ENCODE measurements around the gene HPS1. TPM values are rescaled to one million over a fixed set of nuclear protein-coding genes. Genes with fewer than 3 reads are reported as not detected.

HPS1 gene
- total RNA-seq, 4 donors from 2014 or later, result 51.4 to 74.4 (median 60.8) TPM

DNA sequence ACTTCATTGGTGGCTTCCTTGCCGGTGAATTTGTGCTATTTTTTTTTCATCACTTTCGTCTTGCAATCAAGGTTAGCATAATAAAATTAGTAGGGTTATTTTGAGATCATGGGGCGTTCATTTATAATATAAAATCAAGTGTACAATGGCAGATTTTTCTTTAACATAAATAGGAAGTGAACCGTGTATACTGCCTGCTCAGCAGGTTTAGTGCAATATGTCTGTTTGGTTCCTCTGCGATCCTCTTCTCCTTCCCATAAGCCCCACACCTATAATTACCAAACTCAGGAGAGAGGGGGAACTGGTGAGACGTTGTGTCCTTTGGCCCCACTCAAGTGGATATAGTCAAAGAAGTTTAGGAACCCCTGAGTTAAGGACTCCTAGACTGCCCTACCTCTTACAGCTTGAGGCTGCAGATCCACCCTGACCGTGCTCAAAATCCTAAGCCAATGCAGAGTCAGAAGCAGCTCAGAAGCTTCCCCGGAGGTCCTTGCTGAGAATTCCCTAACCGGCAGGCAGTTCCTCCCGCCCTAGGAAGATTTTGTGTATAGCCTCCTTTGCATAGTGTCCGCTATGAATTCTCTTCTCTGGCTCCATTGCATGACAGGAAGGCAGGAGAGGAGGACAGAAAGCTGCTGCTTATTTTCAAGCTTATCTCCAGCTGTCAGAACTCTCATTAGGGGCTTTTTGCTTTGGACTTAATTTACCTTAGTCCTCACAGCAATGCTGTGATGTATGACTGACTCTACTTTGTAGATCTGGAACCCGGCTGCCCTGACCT lies 73.3 kb downstream of the HPS1 start:
- Histone ChIP-seq H3K9me3 (peaks cover 0 to 5% (median 0%) of the 10 kb centered on the region in 3 donors), H3K27ac (no peak overlapping the region), H3K36me3 (peaks cover 0 to 2% of the 10 kb centered on the region in 2 donors), H3K27me3 (no peaks in the 10 kb centered on the region), H3K4me1 (peaks cover 0 to 11% (median 0%) of the 10 kb centered on the region in 3 donors), H3K4me3 (no peak overlapping the region)
- TF ChIP-seq CTCF (IDR thresholded peaks at IDR 0.05), result no peak
- WGBS, 2 donors (ENCODE audit: low coverage in 1 of 2), result 69 to 79% methylated on average over 7 of the region's 12 CpGs
- ATAC-seq, result no peak

GRCh38 chr10:98370831-98371820 lies 75.6 kb downstream of the HPS1 start:
- no peak for ATAC-seq
- WGBS, 2 donors (ENCODE audit: low coverage in 1 of 2), result 51 to 53% methylated on average over 5 to 7 of the region's 14 CpGs
- no peaks in the 10 kb centered on the region for H3K9me3 ChIP-seq

GRCh38 chr10:98369801-98370200 lies 76.9 kb downstream of the HPS1 start:
- no peaks in the 10 kb centered on the region for H3K27me3 ChIP-seq
- no peak overlapping the region for H3K4me3 ChIP-seq
- no peaks in the 10 kb centered on the region for H3K36me3 ChIP-seq
- TF ChIP-seq CTCF (IDR thresholded peaks at IDR 0.05) (no peak), EP300 (IDR thresholded peaks at IDR 0.05) (no peak), POLR2AphosphoS5 (IDR thresholded peaks at IDR 0.05) (no peak)
- no peak overlapping the region for H3K27ac ChIP-seq
- peaks cover 0 to 8% (median 0%) of the 10 kb centered on the region in 3 donors for H3K4me1 ChIP-seq
- WGBS, 2 donors (ENCODE audit: low coverage in 1 of 2), result 69 to 84% methylated on average over 5 to 7 of the region's 7 CpGs
- no peaks in the 10 kb centered on the region for H3K9me3 ChIP-seq
- no peak for ATAC-seq

More at GRCh38 chr10:98370831-98371820, 75.6 kb downstream of the HPS1 start:
- no peaks in the 10 kb centered on the region for H3K27me3 ChIP-seq
- H3K4me3 ChIP-seq, result no peak overlapping the region
- no peaks in the 10 kb centered on the region for H3K36me3 ChIP-seq
- H3K4me1 ChIP-seq, result peaks cover 0 to 11% (median 0%) of the 10 kb centered on the region in 3 donors
- H3K27ac ChIP-seq, result no peak overlapping the region
- no peak for TF ChIP-seq POLR2A (IDR thresholded peaks at IDR 0.05)
- no peak for TF ChIP-seq POLR2AphosphoS5 (IDR thresholded peaks at IDR 0.05)
- TF ChIP-seq EP300 (IDR thresholded peaks at IDR 0.05), result no peak

- no peak for ATAC-seq
- TF ChIP-seq EP300 (IDR thresholded peaks at IDR 0.05) (no peak), CTCF (IDR thresholded peaks at IDR 0.05) (no peak), POLR2AphosphoS5 (IDR thresholded peaks at IDR 0.05) (no peak), POLR2A (IDR thresholded peaks at IDR 0.05) (no peak)
- 95 to 100% methylated on average over 2 of the region's 2 CpGs for WGBS, 2 donors (ENCODE audit: low coverage in 1 of 2)
These were observed 78.1 kb downstream of the HPS1 start for GRCh38 chr10:98368644-98369043.

More at GRCh38 chr10:98368644-98369043, 78.1 kb downstream of the HPS1 start:
- Histone ChIP-seq H3K27me3 (no peaks in the 10 kb centered on the region), H3K36me3 (no peaks in the 10 kb centered on the region), H3K4me1 (no peaks in the 10 kb centered on the region), H3K4me3 (no peak overlapping the region), H3K27ac (no peak overlapping the region), H3K9me3 (no peaks in the 10 kb centered on the region)
